ENCODE measurements around the gene HTRA2.

DNA sequence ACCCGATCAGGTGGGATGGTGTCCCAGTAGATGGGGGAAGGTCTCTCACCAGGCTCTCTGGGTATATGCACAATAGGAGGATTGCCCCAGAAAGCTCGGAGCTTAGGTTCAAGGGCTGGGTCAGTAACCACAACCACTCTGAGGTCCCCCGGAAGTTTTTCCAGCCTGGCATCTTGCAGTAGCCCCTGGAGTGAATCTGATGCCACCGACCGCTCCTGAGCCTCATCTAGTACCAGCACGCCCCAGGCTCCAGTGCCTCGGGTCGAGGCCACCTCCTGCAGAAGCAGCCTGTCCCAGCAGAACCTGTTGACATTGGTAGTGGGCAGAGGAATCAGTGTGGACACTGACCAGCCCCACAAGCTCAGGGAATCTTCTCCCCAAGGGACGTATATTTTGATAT, 5.7 kb upstream of the HTRA2 start:
- TF ChIP-seq, protein P1, sequence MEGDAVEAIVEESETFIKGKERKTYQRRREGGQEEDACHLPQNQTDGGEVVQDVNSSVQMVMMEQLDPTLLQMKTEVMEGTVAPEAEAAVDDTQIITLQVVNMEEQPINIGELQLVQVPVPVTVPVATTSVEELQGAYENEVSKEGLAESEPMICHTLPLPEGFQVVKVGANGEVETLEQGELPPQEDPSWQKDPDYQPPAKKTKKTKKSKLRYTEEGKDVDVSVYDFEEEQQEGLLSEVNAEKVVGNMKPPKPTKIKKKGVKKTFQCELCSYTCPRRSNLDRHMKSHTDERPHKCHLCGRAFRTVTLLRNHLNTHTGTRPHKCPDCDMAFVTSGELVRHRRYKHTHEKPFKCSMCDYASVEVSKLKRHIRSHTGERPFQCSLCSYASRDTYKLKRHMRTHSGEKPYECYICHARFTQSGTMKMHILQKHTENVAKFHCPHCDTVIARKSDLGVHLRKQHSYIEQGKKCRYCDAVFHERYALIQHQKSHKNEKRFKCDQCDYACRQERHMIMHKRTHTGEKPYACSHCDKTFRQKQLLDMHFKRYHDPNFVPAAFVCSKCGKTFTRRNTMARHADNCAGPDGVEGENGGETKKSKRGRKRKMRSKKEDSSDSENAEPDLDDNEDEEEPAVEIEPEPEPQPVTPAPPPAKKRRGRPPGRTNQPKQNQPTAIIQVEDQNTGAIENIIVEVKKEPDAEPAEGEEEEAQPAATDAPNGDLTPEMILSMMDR (IDR thresholded peaks at IDR 0.05; ENCODE audit: low read depth, low read length), result no peak
- no peak for TF ChIP-seq POLR2A (IDR thresholded peaks at IDR 0.05; ENCODE audit: extremely low read depth, insufficient read length)
- no peak for TF ChIP-seq MYC (IDR thresholded peaks at IDR 0.05; ENCODE audit: low read depth, low read length)
- TF ChIP-seq MAX (IDR thresholded peaks at IDR 0.05; ENCODE audit: low read depth, low read length), result no peak
